ENCODE results near the gene IL10RA. TPM values are rescaled to one million over a fixed set of nuclear protein-coding genes. Genes with fewer than 3 reads are reported as not detected.
A peak's percentile ranks its signal among the peaks of the same experiment; 100 is the strongest.
"Not testable (repeated sequence)": the region's sequence is repeated elsewhere in the genome, so short reads cannot be mapped to it uniquely, and the experiment has no call there.

IL10RA gene
- total and polyA plus RNA-seq, 9 donors: 2.9 to 7.8 (median 4.3) TPM

- peak overlapping the region; percentile 7 for H3K27ac ChIP-seq (ENCODE audit: low read length)
- H3K4me3 ChIP-seq (ENCODE audit: low read length): no peak overlapping the region
- peaks cover 8% of the 10 kb centered on the region for H3K27me3 ChIP-seq (ENCODE audit: control insufficient read depth, insufficient read depth, low read length)
- peaks cover 6% of the 10 kb centered on the region for H3K4me1 ChIP-seq (ENCODE audit: control insufficient read depth, insufficient read depth, low read length)
- peak; percentile 60 for DNase-seq
- 69% methylated on average over 5 of the region's 5 CpGs for WGBS (ENCODE audit: insufficient coverage)
- H3K36me3 ChIP-seq (ENCODE audit: control insufficient read depth, insufficient read depth, low read length): no peaks in the 10 kb centered on the region
- H3K9me3 ChIP-seq (replicated peaks; ENCODE audit: control insufficient read depth, low read depth, low read length): no peaks in the 10 kb centered on the region
Observed at GRCh38 chr11:117977029-117977428, 9.2 kb upstream of the IL10RA start.

- not testable (repeated sequence) for H3K9me3 ChIP-seq (replicated peaks; ENCODE audit: control insufficient read depth, low read depth, low read length); H3K36me3 ChIP-seq (ENCODE audit: control insufficient read depth, insufficient read depth, low read length); H3K4me1 ChIP-seq (ENCODE audit: control insufficient read depth, insufficient read depth, low read length); H3K27me3 ChIP-seq (ENCODE audit: control insufficient read depth, insufficient read depth, low read length); DNase-seq; H3K4me3 ChIP-seq (ENCODE audit: low read length)
- 66% methylated on average over 20 of the region's 23 CpGs for WGBS (ENCODE audit: insufficient coverage)
- peak overlapping the region; percentile 15 for H3K27ac ChIP-seq (ENCODE audit: low read length)
Observed at GRCh38 chr11:117977612-117978264, 8.5 kb upstream of the IL10RA start.

GRCh38 chr11:117978291-117978910, 7.8 kb upstream of the IL10RA start:
- H3K36me3 ChIP-seq (ENCODE audit: control insufficient read depth, insufficient read depth, low read length); H3K4me1 ChIP-seq (ENCODE audit: control insufficient read depth, insufficient read depth, low read length); H3K27ac ChIP-seq (ENCODE audit: low read length); H3K9me3 ChIP-seq (replicated peaks; ENCODE audit: control insufficient read depth, low read depth, low read length); H3K4me3 ChIP-seq (ENCODE audit: low read length); DNase-seq: not testable (repeated sequence)
- WGBS (ENCODE audit: insufficient coverage): 95% methylated on average over 23 of the region's 36 CpGs
- peaks cover 10% of the 10 kb centered on the region for H3K27me3 ChIP-seq (ENCODE audit: control insufficient read depth, insufficient read depth, low read length)

- peak overlapping the region; percentile 62 for H3K27ac ChIP-seq (ENCODE audit: low read length)
- peaks cover 6% of the 10 kb centered on the region for H3K4me1 ChIP-seq (ENCODE audit: control insufficient read depth, insufficient read depth, low read length)
- 67% methylated on average over 2 of the region's 4 CpGs for WGBS (ENCODE audit: insufficient coverage)
Observed at GRCh38 chr11:117978991-117979390, 7.2 kb upstream of the IL10RA start.

GRCh38 chr11:117979481-117980211, 6.5 kb upstream of the IL10RA start:
- WGBS (ENCODE audit: insufficient coverage): 74% methylated on average over 6 of the region's 7 CpGs
- Histone ChIP-seq H3K27me3 (ENCODE audit: control insufficient read depth, insufficient read depth, low read length) (peaks cover 10% of the 10 kb centered on the region), H3K9me3 (replicated peaks; ENCODE audit: control insufficient read depth, low read depth, low read length) (no peaks in the 10 kb centered on the region), H3K36me3 (ENCODE audit: control insufficient read depth, insufficient read depth, low read length) (no peaks in the 10 kb centered on the region), H3K4me1 (ENCODE audit: control insufficient read depth, insufficient read depth, low read length) (peaks cover 6% of the 10 kb centered on the region), H3K4me3 (ENCODE audit: low read length) (no peak overlapping the region), H3K27ac (ENCODE audit: low read length) (peak overlapping the region; percentile 62)
- DNase-seq: peak; percentile 79

More at GRCh38 chr11:117978991-117979390, 7.2 kb upstream of the IL10RA start:
- no peaks in the 10 kb centered on the region for H3K9me3 ChIP-seq (replicated peaks; ENCODE audit: control insufficient read depth, low read depth, low read length)
- H3K27me3 ChIP-seq (ENCODE audit: control insufficient read depth, insufficient read depth, low read length): peaks cover 10% of the 10 kb centered on the region
- no peak overlapping the region for H3K4me3 ChIP-seq (ENCODE audit: low read length)
- no peak for DNase-seq
- H3K36me3 ChIP-seq (ENCODE audit: control insufficient read depth, insufficient read depth, low read length): no peaks in the 10 kb centered on the region

GRCh38 chr11:117980280-117980679, 5.9 kb upstream of the IL10RA start:
- Histone ChIP-seq H3K27ac (ENCODE audit: low read length) (peak overlapping the region; percentile 47), H3K36me3 (ENCODE audit: control insufficient read depth, insufficient read depth, low read length) (no peaks in the 10 kb centered on the region), H3K4me1 (ENCODE audit: control insufficient read depth, insufficient read depth, low read length) (peaks cover 6% of the 10 kb centered on the region), H3K27me3 (ENCODE audit: control insufficient read depth, insufficient read depth, low read length) (peaks cover 15% of the 10 kb centered on the region), H3K9me3 (replicated peaks; ENCODE audit: control insufficient read depth, low read depth, low read length) (no peaks in the 10 kb centered on the region), H3K4me3 (ENCODE audit: low read length) (no peak overlapping the region)
- no peak for DNase-seq
- WGBS (ENCODE audit: insufficient coverage): 40% methylated on average over 1 of the region's 2 CpGs

GRCh38 chr11:117980720-117981119, 5.5 kb upstream of the IL10RA start:
- Histone ChIP-seq H3K27ac (ENCODE audit: low read length) (no peak overlapping the region), H3K4me3 (ENCODE audit: low read length) (no peak overlapping the region), H3K4me1 (ENCODE audit: control insufficient read depth, insufficient read depth, low read length) (peaks cover 7% of the 10 kb centered on the region), H3K9me3 (replicated peaks; ENCODE audit: control insufficient read depth, low read depth, low read length) (no peaks in the 10 kb centered on the region), H3K27me3 (ENCODE audit: control insufficient read depth, insufficient read depth, low read length) (peaks cover 17% of the 10 kb centered on the region), H3K36me3 (ENCODE audit: control insufficient read depth, insufficient read depth, low read length) (no peaks in the 10 kb centered on the region)
- DNase-seq: no peak
- no CpG with 5 or more reads among the region's 3 CpGs for WGBS (ENCODE audit: insufficient coverage)

GRCh38 chr11:117983163-117983475, 3.1 kb upstream of the IL10RA start:
- H3K4me1 ChIP-seq (ENCODE audit: control insufficient read depth, insufficient read depth, low read length): peaks cover 9% of the 10 kb centered on the region
- H3K4me3 ChIP-seq (ENCODE audit: low read length): no peak overlapping the region
- no peaks in the 10 kb centered on the region for H3K9me3 ChIP-seq (replicated peaks; ENCODE audit: control insufficient read depth, low read depth, low read length)
- WGBS (ENCODE audit: insufficient coverage): 90% methylated on average over 1 of the region's 3 CpGs
- DNase-seq: no peak
- no peaks in the 10 kb centered on the region for H3K36me3 ChIP-seq (ENCODE audit: control insufficient read depth, insufficient read depth, low read length)
- H3K27me3 ChIP-seq (ENCODE audit: control insufficient read depth, insufficient read depth, low read length): peaks cover 40% of the 10 kb centered on the region
- H3K27ac ChIP-seq (ENCODE audit: low read length): no peak overlapping the region

- Histone ChIP-seq H3K4me1 (ENCODE audit: control insufficient read depth, insufficient read depth, low read length) (peaks cover 9% of the 10 kb centered on the region), H3K27me3 (ENCODE audit: control insufficient read depth, insufficient read depth, low read length) (peaks cover 44% of the 10 kb centered on the region), H3K4me3 (ENCODE audit: low read length) (no peak overlapping the region), H3K27ac (ENCODE audit: low read length) (no peak overlapping the region), H3K9me3 (replicated peaks; ENCODE audit: control insufficient read depth, low read depth, low read length) (no peaks in the 10 kb centered on the region), H3K36me3 (ENCODE audit: control insufficient read depth, insufficient read depth, low read length) (no peaks in the 10 kb centered on the region)
- DNase-seq: no peak
- WGBS (ENCODE audit: insufficient coverage): 58% methylated on average over 2 of the region's 4 CpGs
Observed at GRCh38 chr11:117984476-117984875, 1.7 kb upstream of the IL10RA start.

GRCh38 chr11:117986981-117987574, 884 bp downstream of the IL10RA start:
- no peaks in the 10 kb centered on the region for H3K9me3 ChIP-seq (replicated peaks; ENCODE audit: control insufficient read depth, low read depth, low read length)
- no peaks in the 10 kb centered on the region for H3K36me3 ChIP-seq (ENCODE audit: control insufficient read depth, insufficient read depth, low read length)
- 29% methylated on average over 6 of the region's 15 CpGs for WGBS (ENCODE audit: insufficient coverage)
- peak overlapping the region; percentile 77 for H3K27ac ChIP-seq (ENCODE audit: low read length)
- peak overlapping the region; percentile 50 for H3K4me3 ChIP-seq (ENCODE audit: low read length)
- peak; percentile 33 for DNase-seq
- H3K27me3 ChIP-seq (ENCODE audit: control insufficient read depth, insufficient read depth, low read length): peaks cover 38% of the 10 kb centered on the region
- H3K4me1 ChIP-seq (ENCODE audit: control insufficient read depth, insufficient read depth, low read length): peaks cover 9% of the 10 kb centered on the region
